Activated CD4-positive, alpha-beta T cell treated with anti-CD3 and anti-CD28 coated beads for 4 hours (primary cell): ENCODE results near the gene ARMC2.
A peak's percentile ranks its signal among the peaks of the same experiment; 100 is the strongest.
"Not testable (repeated sequence)": the region's sequence is repeated elsewhere in the genome, so short reads cannot be mapped to it uniquely, and the experiment has no call there.

ENCODE experiments used
- DNase-seq, 2 donors: peaks; one replicate each; pipeline ENCODE4 v3.0.0-alpha.2; 2020

The ARMC2 gene

GRCh38 chr6:108873251-108873650 is 25.0 kb downstream of the ARMC2 start:
- no peak for DNase-seq

GRCh38 chr6:108873971-108874370 is 25.7 kb downstream of the ARMC2 start:
- no peak for DNase-seq

- DNase-seq = peak; percentile 54 to 55
These were observed 26.4 kb downstream of the ARMC2 start for GRCh38 chr6:108874470-108875160.

- no peak for DNase-seq
These were observed 26.9 kb downstream of the ARMC2 start for GRCh38 chr6:108875161-108875555.

GRCh38 chr6:108877046-108877751 is 29.0 kb downstream of the ARMC2 start:
- no peak for DNase-seq

GRCh38 chr6:108878942-108879341 is 30.7 kb downstream of the ARMC2 start:
- DNase-seq = no peak

GRCh38 chr6:108883172-108883571 is 35.0 kb downstream of the ARMC2 start:
- no peak for DNase-seq

GRCh38 chr6:108884211-108885059 is 36.2 kb downstream of the ARMC2 start:
- DNase-seq = no peak

GRCh38 chr6:108888052-108888451 is 39.8 kb downstream of the ARMC2 start:
- no peak for DNase-seq

GRCh38 chr6:108888745-108889144 is 40.5 kb downstream of the ARMC2 start:
- DNase-seq = no peak

GRCh38 chr6:108890898-108891297 is 42.7 kb downstream of the ARMC2 start:
- DNase-seq = not testable (repeated sequence)

GRCh38 chr6:108895571-108895970 is 47.3 kb downstream of the ARMC2 start:
- no peak for DNase-seq

- no peak for DNase-seq
These were observed 48.0 kb downstream of the ARMC2 start for GRCh38 chr6:108896111-108896661.

GRCh38 chr6:108897371-108897770 is 49.1 kb downstream of the ARMC2 start:
- DNase-seq = no peak

GRCh38 chr6:108902382-108902792 is 54.2 kb downstream of the ARMC2 start:
- DNase-seq = no peak

GRCh38 chr6:108903796-108904195 is 55.6 kb downstream of the ARMC2 start:
- DNase-seq = no peak

- no peak for DNase-seq
These were observed 56.5 kb downstream of the ARMC2 start for GRCh38 chr6:108904741-108905140.

GRCh38 chr6:108914235-108915022 is 66.2 kb downstream of the ARMC2 start:
- peak; percentile 31 to 45 for DNase-seq

GRCh38 chr6:108915258-108915657 is 67.0 kb downstream of the ARMC2 start:
- DNase-seq = no peak

- DNase-seq = no peak
These were observed 67.9 kb downstream of the ARMC2 start for GRCh38 chr6:108916026-108916686.

GRCh38 chr6:108920751-108921150 is 72.5 kb downstream of the ARMC2 start:
- DNase-seq = no peak
